GM23338 (cell line): Measurements from ENCODE around the gene NEDD4. TPM values are rescaled to one million over a fixed set of nuclear protein-coding genes. Genes with fewer than 3 reads are reported as not detected.

Experiments
- ATAC-seq: fragments of 200-7000 bp; cut with Tn5 transposase; 3 replicates; pipeline ENCODE4 v1.9.1; 2020
- DNase-seq: peaks from one replicate; pipeline ENCODE4 v3.0.0-alpha.2; 2015; ENCODE audit warnings: low spot score
- H2AFZ ChIP-seq: fragments of 200-600 bp; sonication (generic); 2 replicates; pipeline ENCODE4 v1.8.0; 2016; ENCODE audit warnings: antibody characterized with exemption, mild to moderate bottlenecking, moderate library complexity
- H3F3A ChIP-seq: fragments of 200-600 bp; sonication (generic); replicated peaks from 2 replicates; pipeline ENCODE4 v1.8.0; 2017; ENCODE audit warnings: antibody characterized with exemption, mixed run types, low read depth
- H3K27ac ChIP-seq: fragments of 200-600 bp; sonication (generic); 2 replicates; pipeline ENCODE4 v1.6.1; 2016; ENCODE audit warnings: low read depth
- H3K27me3 ChIP-seq: fragments of 200-600 bp; sonication (generic); 2 replicates; pipeline ENCODE4 v1.8.0; 2016; ENCODE audit warnings: mild to moderate bottlenecking, mixed run types, moderate library complexity; ENCODE audit not compliant: insufficient read depth
- H3K36me3 ChIP-seq: fragments of 200-600 bp; sonication (generic); 2 replicates; pipeline ENCODE4 v1.8.0; 2016; ENCODE audit warnings: mild to moderate bottlenecking; ENCODE audit not compliant: insufficient read depth
- H3K4me1 ChIP-seq: fragments of 200-600 bp; sonication (generic); 2 replicates; pipeline ENCODE4 v1.8.0; 2016; ENCODE audit warnings: mild to moderate bottlenecking, moderate library complexity; ENCODE audit not compliant: insufficient read depth
- H3K4me2 ChIP-seq: fragments of 200-600 bp; sonication (generic); 2 replicates; pipeline ENCODE4 v1.7.1; 2017; ENCODE audit warnings: mixed run types
- H3K4me3 ChIP-seq: fragments of 200-600 bp; sonication (generic); 2 replicates; pipeline ENCODE4 v1.6.1; 2016; ENCODE audit warnings: mixed run types
- H3K79me2 ChIP-seq: fragments of 200-600 bp; sonication (generic); replicated peaks from 2 replicates; pipeline ENCODE4 v1.8.0; 2017; ENCODE audit warnings: mild to moderate bottlenecking; ENCODE audit not compliant: insufficient read depth
- H3K9me2 ChIP-seq: fragments of 200-600 bp; sonication (generic); 2 replicates; pipeline ENCODE4 v1.8.0; 2017; ENCODE audit not compliant: insufficient read depth
- H4K20me1 ChIP-seq: fragments of 200-600 bp; sonication (generic); replicated peaks from 2 replicates; pipeline ENCODE4 v1.8.0; 2017; ENCODE audit warnings: mild to moderate bottlenecking; ENCODE audit not compliant: insufficient read depth
- H3K27ac Mint-ChIP-seq: 2 replicates; pipeline ENCODE4 v1.8.0; 2020; ENCODE audit warnings: inconsistent platforms, mild to moderate bottlenecking, moderate library complexity, mixed read lengths
- H3K27me3 Mint-ChIP-seq: 3 replicates; pipeline ENCODE4 v1.8.0; 2022; ENCODE audit warnings: low read depth, mild to moderate bottlenecking, moderate library complexity, mixed read lengths, inconsistent platforms; ENCODE audit not compliant: insufficient read depth, poor library complexity
- H3K36me3 Mint-ChIP-seq: 3 replicates; pipeline ENCODE4 v1.8.0; 2021; ENCODE audit warnings: low read depth, mild to moderate bottlenecking, inconsistent platforms, moderate library complexity, mixed read lengths
- H3K4me1 Mint-ChIP-seq: 3 replicates; pipeline ENCODE4 v1.8.0; 2020; ENCODE audit warnings: mild to moderate bottlenecking, inconsistent platforms, mixed read lengths
- H3K4me3 Mint-ChIP-seq: 3 replicates; pipeline ENCODE4 v1.8.0; 2021; ENCODE audit warnings: moderate library complexity, mild to moderate bottlenecking, inconsistent platforms, mixed read lengths
- H3K9me3 Mint-ChIP-seq: 3 replicates; pipeline ENCODE4 v1.8.0; 2020; ENCODE audit warnings: moderate library complexity, mild to moderate bottlenecking, inconsistent platforms, mixed read lengths
- CREB1 ChIP-seq: fragments of 250-450 bp; sonication (Bioruptor Pico); IDR thresholded peaks from 2 replicates; pipeline ENCODE4 v1.5.0; 2020; ENCODE audit warnings: low read depth, mild to moderate bottlenecking, moderate library complexity
- CTCF ChIP-seq, 2 experiments: fragments of 200-600 bp in 1 of 2; sonication (generic) in 1 of 2; conservative IDR thresholded peaks; 2 replicates each; pipeline versions ENCODE4 v1.5.1 to v1.6.1; 2016 to 2017; ENCODE audit warnings: antibody characterized with exemption in 2 of 2, low read depth in 2 of 2, mild to moderate bottlenecking in 2 of 2, moderate library complexity in 1 of 2
- ETS1 ChIP-seq: IDR thresholded peaks from 2 replicates; pipeline ENCODE4 v1.6.1; 2016; ENCODE audit warnings: antibody characterized with exemption
- EZH2 ChIP-seq: fragments of 200-600 bp; sonication (generic); IDR thresholded peaks from one replicate; pipeline ENCODE4 v1.8.0; 2017; ENCODE audit warnings: antibody characterized with exemption, mild to moderate bottlenecking, low read depth; ENCODE audit not compliant: unreplicated experiment
- EZH2phosphoT487 ChIP-seq: fragments of 200-600 bp; sonication (generic); IDR thresholded peaks from one replicate; pipeline ENCODE4 v1.8.1; 2018; ENCODE audit warnings: antibody characterized with exemption; ENCODE audit not compliant: unreplicated experiment
- JUNB ChIP-seq: IDR thresholded peaks from one replicate; pipeline ENCODE4 v1.6.1; 2016; ENCODE audit warnings: antibody characterized with exemption; ENCODE audit not compliant: unreplicated experiment
- NANOG ChIP-seq: IDR thresholded peaks from 2 replicates; pipeline ENCODE4 v1.6.1; 2016; ENCODE audit warnings: antibody characterized with exemption, borderline replicate concordance
- POLR2AphosphoS5 ChIP-seq: IDR thresholded peaks from 2 replicates; pipeline ENCODE4 v1.6.1; 2016; ENCODE audit warnings: antibody characterized with exemption, low read depth
- STAT1 ChIP-seq: IDR thresholded peaks from one replicate; pipeline ENCODE4 v1.6.1; 2016; ENCODE audit warnings: antibody characterized with exemption; ENCODE audit not compliant: unreplicated experiment
- ZNF114 ChIP-seq: fragments of 250-450 bp; sonication (Bioruptor Pico); IDR thresholded peaks from 2 replicates; pipeline ENCODE4 v1.5.0; 2020; ENCODE audit warnings: mild to moderate bottlenecking, moderate library complexity
- ZNF462 ChIP-seq: fragments of 250-450 bp; sonication (Bioruptor Pico); IDR thresholded peaks from 2 replicates; pipeline ENCODE4 v1.5.0; 2020; ENCODE audit warnings: mild to moderate bottlenecking, moderate library complexity
- polyA plus RNA-seq: library from polyadenylated mRNA; unstranded; fragments of >200 nt; fragmentation: Nextera tagmentation; extraction: Ambion mirVana; gene quantifications from 2 replicates; pipeline ENCODE4 v1.2.1, GENCODE V29; 2016
- total RNA-seq: library from RNA; depleted of rRNA; stranded (reverse); fragments of >200 nt; shearing (Covaris generic); gene quantifications from 2 replicates; pipeline ENCODE4 v1.2.3, GENCODE V29; 2014

The NEDD4 gene
- total and polyA plus RNA-seq, 2 experiments from 2014 or later, result 2.1 to 7.2 TPM

GRCh38 chr15:56016281-56016680 lies 22.9 kb upstream of the NEDD4 start (continued):
- TF ChIP-seq CTCF (conservative IDR thresholded peaks at IDR 0.05; ENCODE audit: low read depth in 2 of 2) (no peak), EZH2 (no peak)

- ATAC-seq (no peak), DNase-seq (no peak)
- H3K4me1 ChIP-seq, result no peaks in the 10 kb centered on the region
- H3K27ac ChIP-seq, result no peak overlapping the region
- H2AFZ ChIP-seq, result no peak overlapping the region
- no peaks in the 10 kb centered on the region for H3K36me3 ChIP-seq
- no peaks in the 10 kb centered on the region for H3K27me3 ChIP-seq
- H3F3A ChIP-seq, result no peaks in the 10 kb centered on the region
- Mint-ChIP-seq H3K27me3 (peaks cover 3% of the 10 kb centered on the region), H3K36me3 (peaks cover 19% of the 10 kb centered on the region; the same call in 2 of the 3 replicates), H3K4me3 (no peak overlapping the region), H3K4me1 (no peaks in the 10 kb centered on the region), H3K9me3 (peaks cover 34% of the 10 kb centered on the region), H3K27ac (no peak overlapping the region)
- H3K79me2 ChIP-seq, result no peaks in the 10 kb centered on the region
- no peaks in the 10 kb centered on the region for H4K20me1 ChIP-seq
- 0 out of 2 replicates have a peak, but pooled peaks cover 5% of the 10 kb centered on the region for H3K9me2 ChIP-seq
- H3K4me3 ChIP-seq, result no peak overlapping the region
- no peak overlapping the region for H3K4me2 ChIP-seq
- no peak for TF ChIP-seq ZNF462
- TF ChIP-seq CTCF (conservative IDR thresholded peaks at IDR 0.05; ENCODE audit: low read depth in 2 of 2), result no peak
- no peak for TF ChIP-seq CREB1 (CRISPR knock-in tag)
- no peak for TF ChIP-seq STAT1
- TF ChIP-seq ZNF114 (CRISPR knock-in tag), result no peak
- no peak for TF ChIP-seq ETS1
- TF ChIP-seq JUNB, result no peak
- TF ChIP-seq EZH2phosphoT487, result no peak
- no peak for TF ChIP-seq POLR2AphosphoS5
- TF ChIP-seq EZH2, result no peak
- TF ChIP-seq NANOG, result no peak
These were observed 21.3 kb upstream of the NEDD4 start for GRCh38 chr15:56014677-56015076.
